NCI-H2029 treated with DMSO at 0.1 percent for 48 hours (cell line): ENCODE data around the gene TFRC.
"Not testable (repeated sequence)": the region's sequence is repeated elsewhere in the genome, so short reads cannot be mapped to it uniquely, and the experiment has no call there.

Source experiments
- DNase-seq: peaks from one replicate; lab custom pipeline; 2025; lab: John Stamatoyannopoulos, UW

Gene TFRC

DNA sequence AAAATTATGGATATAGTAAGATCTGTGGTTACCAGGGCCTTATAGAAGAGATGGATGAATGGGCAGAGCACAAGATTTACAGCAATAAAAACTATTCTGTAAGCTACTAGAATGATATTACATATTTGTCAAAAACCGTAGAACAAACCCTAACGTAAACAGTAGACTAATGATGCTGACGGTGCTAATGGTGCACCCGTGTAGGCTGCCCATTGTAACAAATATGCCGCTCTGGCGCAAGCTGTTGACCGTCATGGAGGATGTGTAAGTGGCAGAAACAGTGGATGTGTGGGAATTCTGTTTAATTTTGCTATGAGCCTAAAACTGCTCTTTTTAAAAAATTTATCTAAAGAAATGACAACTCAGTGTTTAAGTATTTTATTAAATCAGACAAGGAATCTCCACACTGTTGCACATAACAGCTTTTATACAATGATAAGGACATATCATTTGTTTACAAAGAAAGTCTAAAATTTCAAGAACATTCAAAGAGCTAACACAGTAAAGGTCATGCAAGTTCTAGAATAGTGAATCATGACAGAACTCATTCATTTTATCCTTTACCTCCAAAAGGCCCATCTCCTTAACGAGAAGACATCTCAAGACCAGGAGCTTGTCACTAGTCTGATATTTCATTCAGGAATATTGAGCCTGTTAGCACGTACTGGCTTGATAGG lies 32.8 kb downstream of the TFRC start:
- no peak for DNase-seq

DNA sequence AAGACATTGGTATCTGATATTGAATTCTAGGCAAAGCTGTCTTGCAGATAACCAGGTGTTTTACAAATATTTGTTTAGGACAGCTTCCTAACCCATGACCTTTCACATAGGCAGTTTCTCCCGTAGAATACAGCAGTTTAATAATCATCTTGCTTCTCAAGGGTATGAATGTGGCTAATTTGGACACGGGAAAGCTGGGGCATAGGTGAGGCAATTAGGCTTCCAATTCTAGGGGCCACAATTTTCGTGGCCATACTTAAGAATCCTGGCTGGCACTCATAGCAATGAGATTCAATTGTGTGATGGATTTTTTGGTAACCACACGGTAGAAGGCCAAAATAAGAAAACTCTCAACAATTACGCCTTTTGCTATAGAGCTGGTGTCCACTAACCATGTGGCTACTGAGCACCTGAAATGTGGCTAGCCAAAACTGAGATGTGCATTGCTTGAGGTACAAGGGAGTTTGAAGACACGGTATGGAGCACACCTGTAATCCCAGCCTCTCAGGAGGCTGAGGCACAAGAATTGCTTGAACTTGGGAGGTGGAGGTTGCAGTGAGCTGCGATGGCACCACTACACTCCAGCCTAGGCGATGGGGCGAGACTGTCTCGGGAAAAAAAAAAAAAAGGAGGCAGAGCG lies 34.4 kb downstream of the TFRC start:
- DNase-seq = no peak

DNA sequence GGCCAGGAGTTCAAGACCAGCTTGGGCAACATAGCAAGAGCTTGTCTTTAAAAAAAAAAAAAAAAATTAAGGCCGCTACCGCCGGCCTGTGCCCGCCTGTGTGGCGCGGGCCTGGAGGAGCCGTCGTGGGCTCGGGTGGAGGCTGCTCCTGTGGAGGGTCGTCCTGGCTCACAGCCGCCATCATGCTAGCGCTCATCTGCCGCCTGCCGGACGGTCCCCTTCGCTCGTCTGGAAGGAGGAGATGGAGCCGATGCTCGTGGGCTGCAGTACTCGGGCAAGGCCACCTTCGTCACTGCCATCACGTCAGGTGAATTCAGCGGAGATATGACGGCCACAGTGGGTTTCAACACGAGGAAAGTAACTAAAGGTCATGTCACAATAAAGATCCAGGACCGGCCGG lies 37.4 kb downstream of the TFRC start:
- no peak for DNase-seq

DNA sequence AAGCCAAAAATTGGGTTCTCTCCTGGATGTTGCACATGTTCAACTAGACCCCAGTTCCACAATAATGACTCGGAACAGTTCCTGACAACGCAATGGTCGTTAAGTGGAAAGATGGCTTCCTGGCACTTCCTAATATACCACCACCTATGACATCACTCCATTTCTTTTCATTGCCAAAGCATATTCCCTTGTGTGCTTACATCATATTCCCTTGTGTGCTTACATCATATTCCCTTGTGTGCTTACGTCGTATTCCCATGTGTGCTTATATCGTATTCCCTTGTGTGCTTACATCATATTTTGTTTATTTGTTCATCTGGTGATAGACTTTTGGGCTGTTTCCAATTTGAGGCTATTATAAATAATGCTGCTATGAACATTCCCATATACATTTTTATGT lies 39.2 kb downstream of the TFRC start:
- no peak for DNase-seq

DNA sequence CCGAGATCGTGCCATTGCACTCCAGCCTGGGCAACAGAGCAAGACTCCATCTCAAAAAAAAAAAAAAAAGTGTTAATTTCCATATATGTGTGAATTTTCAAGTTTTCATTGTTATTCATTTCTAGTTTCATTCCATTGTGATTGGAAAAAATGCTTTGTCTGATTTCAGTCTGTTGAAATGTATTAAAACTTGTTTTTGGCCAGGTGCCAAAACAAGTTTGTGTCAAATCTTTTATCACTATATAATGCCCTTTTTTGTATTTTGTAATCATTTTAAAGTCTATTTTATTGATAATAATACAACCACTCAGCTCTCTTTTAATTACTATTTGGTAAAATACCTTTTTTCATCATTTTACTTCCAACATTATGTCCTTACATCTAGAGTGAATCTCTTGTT lies 42.5 kb downstream of the TFRC start:
- no peak for DNase-seq

DNA sequence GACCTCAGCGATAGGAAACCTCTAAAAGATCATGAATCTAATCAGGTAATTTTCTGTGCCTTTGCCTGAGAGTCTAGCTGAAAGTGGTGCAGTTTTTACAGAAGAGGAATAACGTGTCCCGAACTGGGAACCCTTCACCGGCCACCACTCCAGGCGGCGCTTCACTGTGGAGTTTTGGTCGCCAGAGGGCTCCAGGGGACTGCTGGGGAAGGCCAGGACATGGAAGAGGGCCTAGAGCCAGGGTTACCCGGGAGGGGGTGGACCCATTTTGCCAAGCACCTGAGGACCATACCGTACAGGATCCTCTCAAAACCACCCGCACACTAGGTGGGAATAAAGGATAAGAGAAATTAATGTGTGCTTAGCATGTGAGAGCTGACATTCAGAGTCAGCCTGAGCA lies 55.8 kb downstream of the TFRC start:
- not testable (repeated sequence) for DNase-seq

DNA sequence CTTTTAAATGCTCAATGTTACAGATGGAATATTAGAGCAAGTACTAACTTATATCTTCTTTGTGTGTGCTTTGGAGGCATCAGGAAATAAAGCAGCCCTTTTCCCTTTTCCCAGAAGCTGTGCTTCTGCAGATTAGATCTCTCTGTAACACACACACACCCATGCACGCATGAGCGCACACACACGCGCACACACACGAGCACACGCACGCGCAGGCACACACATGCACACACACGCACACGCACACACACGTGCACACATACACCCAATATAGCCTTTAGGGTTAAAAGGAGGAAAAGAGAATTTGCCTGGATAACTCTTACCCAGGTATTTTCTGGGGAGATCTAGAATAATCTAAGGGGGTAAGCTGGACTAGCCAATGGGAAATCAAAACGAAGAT lies 56.9 kb downstream of the TFRC start:
- no peak for DNase-seq

DNA sequence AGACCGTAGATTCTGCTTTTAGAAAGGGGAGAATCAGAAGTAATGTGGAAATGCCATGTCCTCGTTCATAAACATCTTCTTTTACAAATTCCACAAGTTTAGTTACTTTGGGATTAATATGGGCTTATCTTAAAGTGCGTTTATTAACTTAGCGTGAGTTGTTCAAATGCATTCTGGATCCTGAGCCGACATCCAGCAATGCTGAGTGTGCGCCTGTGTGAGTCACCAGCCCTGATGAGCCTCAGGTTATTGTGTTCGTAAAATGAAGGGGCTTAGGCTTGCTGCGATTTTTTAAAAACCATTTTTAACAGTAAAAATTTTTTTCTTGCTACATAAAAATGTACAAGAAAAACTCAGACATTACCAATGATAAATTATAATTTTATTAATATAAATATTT lies 57.9 kb downstream of the TFRC start:
- DNase-seq = no peak

DNA sequence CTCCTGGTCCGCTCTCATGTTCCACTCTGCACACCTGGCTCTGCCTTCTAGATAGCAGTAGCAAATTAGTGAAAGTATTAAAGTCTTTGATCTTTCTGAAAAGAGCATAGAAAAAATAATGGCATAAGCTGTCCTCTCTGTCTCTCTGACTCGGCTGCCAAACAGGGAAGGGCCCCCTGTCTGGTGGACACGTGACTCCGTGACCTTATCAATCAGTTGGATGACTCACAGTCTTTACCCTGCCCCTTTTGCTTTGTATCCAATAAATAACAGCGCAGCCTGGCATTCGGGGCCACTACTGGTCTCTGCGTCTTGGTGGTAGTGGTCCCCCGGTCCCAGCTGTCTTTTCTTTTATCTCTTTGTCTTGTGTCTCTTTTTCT lies 59.4 kb downstream of the TFRC start:
- not testable (repeated sequence) for DNase-seq

DNA sequence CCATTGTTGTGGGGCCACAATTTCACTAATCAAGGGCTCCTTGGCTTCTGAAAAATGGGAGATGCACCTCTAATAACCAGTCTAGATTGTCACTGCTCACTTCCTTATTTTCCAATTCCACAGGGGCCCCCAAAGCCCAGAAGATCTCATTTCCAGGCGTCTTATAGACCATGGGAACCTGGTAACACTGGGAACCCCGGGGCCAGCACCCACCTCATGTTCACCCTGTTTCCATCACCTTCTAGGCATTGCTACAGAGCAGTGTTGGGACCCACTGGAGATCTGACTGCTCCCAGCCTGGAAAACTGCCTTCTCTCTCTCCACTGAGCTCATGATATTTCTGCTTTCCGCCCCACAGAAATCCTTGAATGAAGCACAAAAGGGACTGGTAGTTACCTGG lies 61.5 kb downstream of the TFRC start:
- no peak for DNase-seq

DNA sequence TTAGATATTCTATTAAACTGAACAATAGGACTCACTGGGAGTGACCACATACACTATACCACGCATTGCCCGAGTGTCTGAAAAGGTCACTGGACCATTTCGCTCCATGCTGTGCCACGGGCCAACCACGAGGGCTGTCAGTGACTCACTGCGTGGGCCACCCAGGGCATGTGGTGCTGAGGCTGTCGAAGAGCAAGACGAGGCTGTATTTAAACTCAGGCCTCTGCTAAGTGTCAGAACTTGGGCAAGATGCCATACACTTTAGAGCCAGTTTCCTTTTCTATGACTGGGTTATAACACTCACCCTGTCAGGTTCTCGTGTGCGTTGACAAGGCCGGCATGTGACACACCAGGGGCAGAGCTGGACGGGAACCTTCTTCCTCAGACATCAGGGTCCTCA lies 62.3 kb downstream of the TFRC start:
- not testable (repeated sequence) for DNase-seq

DNA sequence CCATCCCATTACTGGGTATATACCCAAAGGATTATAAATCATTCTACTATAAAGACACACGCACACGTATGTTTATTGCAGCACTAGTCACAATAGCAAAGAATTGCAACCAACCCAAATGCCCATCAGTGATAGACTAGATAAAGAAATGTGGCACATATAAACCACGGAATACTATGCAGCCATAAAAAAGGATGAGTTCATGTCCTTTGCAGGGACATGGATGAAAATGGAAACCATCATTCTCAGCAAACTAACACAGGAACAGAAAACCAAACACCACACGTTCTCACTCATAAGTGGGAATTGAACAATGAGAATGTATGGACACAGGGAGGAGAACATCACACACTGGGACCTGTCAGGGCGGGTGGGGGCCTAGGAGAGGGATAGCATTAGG lies 63.7 kb downstream of the TFRC start:
- DNase-seq = not testable (repeated sequence)

DNA sequence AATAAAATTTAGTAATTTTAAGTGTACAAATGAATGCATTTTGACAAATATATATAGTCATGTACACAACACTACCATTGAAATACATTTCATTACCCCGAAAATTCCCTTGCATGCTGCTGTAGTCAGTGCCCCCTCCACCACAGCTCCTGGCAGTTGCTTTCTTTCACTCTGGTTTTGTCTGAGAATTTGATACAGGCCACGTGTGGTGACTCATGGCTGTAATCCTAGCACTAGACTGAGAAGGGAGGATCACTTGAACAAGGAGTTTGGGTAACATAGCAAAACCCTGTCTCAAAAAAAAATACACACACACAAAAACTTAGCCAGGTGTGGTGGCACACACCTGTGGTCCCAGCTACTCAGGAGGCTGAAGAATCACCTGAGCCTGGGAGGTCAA lies 65.4 kb downstream of the TFRC start:
- no peak for DNase-seq

DNA sequence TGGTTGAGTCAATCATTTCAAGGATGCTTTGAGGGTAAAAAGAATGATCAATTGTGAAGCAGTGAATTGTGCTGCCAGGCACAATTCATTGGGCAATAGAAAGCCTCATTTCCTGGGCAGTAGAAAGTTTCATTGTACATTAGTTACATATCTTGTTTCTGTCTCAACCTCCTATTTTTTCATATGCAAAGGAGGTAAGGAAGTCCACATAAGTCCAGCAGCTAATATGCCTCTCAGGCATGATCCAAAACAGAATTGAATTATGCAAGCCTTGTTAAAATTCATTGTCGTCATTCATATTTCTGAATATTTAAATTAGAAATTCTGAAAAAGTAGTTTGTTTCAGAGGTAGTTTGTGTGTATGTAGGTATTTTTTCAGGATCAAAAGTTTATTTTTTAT lies 65.8 kb downstream of the TFRC start:
- no peak for DNase-seq

DNA sequence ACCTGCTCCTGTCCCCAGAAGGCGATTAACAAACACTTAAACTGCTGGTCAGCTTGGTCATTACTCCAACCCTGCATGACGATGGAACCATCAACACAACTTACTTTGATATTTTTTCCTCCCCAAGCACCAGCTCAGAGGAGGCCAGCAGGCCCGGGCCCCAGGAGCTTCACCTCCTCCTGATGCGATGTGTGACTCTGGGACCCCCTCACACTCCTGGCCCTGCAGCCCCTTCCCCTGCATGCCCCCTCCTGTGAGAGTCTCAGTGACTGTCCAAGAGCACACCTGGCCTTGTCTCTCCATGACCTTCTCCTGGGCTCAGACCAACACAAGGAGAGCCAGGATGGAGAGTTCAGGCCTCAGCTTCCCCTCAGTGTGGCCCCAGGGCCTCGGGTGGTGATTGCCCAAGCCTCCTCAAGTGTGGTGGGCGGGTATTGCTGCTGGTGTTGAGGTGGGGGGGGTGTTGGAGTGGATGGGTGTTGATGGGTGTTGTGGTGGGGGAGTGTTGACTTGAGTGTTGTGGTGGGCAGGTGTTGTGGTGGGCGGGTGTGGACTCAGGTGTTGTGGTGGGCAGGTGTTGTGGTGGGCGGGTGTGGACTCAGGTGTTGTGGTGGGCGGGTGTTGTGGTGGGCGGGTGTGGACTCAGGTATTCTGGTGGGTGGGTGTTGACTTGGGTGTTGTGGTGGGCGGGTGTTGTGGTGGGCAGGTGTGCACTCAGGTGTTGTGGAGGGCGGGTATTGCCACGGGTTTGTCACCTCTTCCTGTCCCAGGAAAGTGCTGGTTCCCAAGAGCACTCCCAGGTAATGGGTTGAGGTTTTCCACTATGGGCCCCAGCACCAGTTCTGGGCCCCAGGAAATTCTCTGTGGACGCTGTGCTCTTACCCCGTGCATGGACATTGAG lies 68.1 kb downstream of the TFRC start:
- DNase-seq = no peak

DNA sequence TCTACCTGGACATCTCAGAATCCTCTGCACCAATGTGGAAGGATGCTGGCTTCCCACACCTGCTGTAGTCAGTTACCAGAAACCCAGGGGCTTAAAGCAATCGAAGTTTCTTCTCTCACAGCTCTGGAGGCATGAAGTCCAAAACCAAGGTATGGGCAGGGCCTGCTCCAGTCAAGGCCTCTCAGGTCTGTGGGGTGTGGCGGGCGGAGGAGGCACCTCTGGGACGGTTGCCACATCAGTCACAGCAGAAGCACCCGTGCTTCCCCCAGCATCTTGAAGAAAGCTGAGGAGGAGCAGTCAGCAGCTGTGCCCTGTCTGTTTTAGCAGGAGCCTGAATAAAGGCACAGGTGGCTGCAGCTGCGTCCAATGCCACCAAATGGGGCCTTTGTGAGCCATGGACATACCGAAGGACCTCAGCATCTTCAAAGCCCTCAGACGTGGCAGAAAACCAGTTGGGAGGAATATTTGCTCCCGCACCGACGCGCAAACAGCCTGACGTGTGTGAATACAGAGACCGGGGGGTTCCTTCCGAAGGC lies 68.9 kb downstream of the TFRC start:
- no peak for DNase-seq

DNA sequence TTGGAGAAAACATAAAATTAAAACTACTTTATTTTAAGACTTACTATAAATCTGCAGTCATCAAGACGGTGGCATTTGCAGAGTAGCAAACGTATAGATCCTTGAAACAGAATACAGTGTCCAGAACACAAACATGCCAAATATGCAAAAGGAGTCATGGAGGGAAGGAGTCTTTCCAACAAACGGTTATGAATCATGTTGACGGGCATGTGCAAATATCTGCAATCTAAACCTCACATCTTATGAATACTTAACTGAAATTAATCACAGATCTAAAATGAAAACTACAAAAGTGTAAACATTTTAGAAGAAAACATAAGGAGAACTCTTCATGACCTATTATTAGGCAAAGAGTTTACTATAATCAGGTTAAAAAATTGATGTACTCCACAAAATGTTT lies 69.4 kb downstream of the TFRC start:
- no peak for DNase-seq

DNA sequence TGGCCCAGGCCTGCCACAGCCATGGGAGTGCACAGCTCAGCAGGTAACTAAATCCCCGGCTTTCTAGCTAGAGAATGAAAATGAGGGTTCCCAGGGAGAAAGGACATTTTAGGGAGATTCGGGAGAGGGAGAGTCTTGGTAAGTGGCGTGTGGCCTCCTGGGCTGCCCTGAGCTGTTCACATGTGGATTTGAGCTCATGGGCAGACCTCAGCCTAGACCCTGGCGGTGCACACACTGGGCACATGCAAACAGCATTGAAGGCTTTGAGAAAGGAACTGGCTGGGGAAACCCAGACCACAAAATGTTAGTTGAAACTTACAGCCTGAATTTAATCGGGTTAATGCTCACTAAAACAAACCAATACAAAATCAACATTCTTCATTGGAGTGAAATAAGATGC lies 72.4 kb downstream of the TFRC start:
- no peak for DNase-seq

DNA sequence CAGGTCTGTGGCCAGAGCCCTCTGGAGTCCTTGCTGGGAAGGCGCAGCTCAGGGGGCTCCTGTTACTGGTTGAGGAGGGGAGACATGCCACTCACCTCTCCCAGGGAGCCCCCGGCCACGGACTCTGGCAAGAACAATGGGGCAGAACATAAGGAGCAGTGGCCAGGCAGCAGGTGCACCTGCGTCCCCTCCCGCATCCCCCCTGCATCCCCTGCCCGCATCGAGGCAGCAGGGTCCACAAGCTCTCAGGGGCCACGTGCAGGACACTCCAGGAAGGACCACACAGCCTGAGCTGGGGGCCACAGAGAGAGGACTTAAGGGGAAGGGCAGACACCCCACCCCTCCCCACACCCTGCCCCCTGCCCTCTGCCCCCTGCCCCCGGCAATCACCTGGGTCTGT lies 73.0 kb downstream of the TFRC start:
- no peak for DNase-seq

DNA sequence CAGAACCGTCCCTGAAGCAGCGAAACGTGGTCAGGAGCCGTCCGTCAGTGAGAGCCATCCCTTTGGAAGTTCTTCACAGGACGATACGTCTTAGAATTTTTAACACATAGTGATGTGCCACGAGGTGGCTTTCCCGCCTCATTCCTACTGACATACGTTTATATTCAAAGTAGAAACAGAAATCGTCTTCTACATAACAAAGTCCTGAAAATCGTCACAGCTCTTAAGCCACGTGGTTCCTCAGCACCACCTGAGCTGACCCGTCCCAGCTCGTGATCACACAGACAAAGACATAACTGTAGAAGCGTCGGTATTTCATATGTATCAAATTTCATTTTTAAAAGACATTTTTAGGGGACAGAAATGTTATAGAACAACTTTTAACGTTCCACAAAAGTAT lies 73.5 kb downstream of the TFRC start:
- no peak for DNase-seq

DNA sequence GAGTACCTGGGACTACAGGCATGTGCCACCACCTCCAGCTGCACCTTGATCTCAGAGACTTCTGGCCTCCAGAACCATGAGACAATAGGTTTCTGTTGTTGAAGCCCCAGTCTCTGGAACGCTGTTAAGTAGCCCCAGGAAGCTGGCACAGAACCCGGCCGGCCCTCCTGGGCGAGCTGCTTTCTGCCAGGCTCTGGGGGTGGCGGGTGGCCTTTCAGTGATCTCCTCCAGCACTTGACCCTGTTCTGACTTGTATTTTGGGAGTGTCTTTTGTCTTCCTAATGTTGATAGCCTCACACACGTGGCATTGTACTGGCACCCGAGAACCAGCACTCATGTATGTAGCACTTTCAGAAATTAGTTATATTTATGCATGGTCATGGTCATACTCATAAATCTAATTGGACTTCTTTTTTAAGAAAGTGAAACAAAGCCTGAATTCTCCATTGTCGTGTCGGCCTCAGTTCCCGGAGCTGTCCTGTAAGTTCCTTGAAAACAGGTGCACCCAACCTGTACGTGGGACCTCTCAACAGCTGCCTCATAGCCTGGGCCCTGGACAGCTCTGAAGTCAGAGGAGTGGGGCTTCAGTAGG lies 74.0 kb downstream of the TFRC start:
- no peak for DNase-seq

DNA sequence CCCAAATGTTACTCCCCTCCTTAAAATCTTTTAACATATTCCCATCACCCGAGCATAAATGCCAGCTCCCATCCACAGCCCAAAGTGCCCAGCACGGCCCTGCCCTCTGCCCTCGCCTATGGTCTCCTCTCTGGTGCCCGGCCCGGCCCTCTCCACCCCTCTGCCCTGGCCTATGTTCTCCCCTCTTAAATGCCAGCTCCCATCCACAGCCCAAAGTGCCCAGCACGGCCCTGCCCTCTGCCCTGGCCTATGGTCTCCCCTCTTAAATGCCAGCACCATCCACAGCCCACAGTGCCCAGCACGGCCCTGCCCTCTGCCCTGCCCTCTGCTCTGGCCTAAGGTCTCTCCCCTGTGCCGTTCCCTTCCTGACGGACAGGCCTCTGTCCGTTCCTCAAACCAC lies 76.6 kb downstream of the TFRC start:
- not testable (repeated sequence) for DNase-seq
